NCI-H146 treated with DMSO at 0.1 percent for 48 hours (cell line): Measurements from ENCODE around the gene EIF4E2.

Experiments used
- DNase-seq: peaks from one replicate; lab custom pipeline; 2025; ENCODE audit not compliant: unreplicated experiment; lab: John Stamatoyannopoulos, UW

The EIF4E2 gene

DNA sequence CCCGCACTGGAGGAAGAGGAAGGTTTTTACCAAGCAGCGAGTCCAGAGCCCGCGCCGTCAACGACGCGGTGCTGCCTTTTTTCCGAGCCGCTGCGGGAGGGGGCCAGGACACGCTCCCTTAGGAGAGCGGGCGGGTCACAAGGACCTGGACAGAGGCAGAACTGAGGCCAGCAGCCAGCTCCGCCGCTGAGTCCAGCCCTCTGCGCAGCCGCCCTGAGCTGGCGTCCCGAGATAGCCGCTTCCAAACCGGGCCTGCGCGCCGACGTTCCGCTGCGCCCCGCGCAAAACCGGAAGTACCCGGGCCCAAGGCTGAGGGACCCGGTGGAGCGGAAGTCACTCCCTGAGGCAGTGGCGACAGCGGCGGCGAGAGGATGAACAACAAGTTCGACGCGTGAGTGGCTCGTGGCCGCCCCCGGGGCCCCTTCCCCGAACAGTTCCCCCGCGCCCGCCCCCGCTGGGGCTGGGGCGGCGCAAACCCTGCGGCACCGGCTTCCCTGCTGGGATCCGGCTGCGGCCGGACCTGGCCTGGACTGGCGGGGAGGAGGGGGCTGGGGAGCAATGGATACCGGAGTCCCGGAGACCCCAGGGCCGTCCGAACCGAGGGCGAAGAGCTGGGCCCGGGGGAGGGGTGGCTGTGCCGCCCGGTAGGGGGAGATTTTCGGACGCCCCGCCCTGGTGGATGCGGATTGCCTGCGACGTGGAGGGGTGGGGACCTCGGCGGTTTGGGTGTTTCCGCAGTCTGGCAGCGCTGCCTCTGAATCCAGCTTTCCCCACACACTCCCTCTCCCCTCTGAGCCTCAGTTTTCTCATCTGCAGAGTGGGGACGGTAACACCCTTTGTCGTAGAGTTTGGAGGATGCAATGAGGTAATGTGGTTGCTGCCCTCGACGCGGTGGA lies at the start of gene EIF4E2, which contains the start of gene TIGD1:
TSS of gene EIF4E2 (plus strand) at position 336 of the 896 bp plus-strand sequence. CDS start at position 372, 36 bp downstream.
TSS of gene TIGD1 (minus strand) at position 204 of the 896 bp plus-strand sequence. CDS start 675 bp downstream, outside the sequence.
- DNase-seq: peak; percentile 60

DNA sequence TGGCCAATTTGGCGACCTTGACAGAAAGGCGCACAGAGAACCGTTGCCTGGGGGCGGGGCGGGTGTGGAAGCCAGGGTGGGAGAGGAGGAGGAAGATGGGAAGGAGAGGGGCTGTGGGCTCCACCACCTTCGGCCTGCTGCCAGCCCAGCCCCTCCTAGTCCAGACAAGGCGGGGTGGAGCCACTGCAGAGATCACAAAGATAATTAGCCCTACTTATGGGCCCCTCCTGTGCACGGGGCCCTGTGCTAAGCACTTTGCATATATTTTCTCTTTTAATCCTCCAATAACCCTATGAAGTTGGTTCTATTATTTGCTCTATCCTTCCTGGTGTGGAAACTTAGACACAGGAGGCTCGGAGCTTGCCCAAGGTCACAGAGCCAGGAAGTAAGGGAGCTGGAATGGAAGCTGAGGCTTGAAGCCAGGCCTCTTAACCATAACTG lies 49.1 kb upstream of the EIF4E2 start:
- no peak for DNase-seq

DNA sequence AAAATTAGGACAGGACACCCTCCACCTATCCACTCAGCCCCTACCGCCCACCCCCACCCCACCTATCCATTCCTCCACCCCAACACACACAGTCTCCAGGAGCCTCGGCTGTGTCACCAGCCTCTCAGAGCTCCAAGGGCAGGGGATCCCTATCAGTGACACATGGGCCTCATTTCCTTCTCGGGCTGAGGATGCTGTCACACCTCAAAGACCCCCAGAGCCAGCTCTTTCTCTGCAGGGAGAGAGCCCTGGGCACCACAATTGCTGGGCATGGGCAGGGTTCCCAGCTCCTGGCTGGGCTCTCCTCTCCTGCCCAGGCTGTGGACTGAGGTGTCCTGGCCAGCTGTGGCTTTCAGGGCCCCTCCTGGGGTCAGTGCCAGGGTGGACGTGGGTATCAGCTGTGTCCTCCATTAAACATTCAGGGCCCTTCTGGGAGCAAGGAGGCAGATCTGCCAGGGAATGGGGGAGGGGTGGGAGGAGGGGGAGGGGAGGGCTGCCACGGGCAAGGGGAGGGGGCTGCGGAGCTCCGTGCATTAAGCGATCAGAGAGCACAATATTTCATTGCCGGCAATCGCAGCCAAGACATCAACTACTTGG lies 48.6 kb upstream of the EIF4E2 start:
- no peak for DNase-seq

DNA sequence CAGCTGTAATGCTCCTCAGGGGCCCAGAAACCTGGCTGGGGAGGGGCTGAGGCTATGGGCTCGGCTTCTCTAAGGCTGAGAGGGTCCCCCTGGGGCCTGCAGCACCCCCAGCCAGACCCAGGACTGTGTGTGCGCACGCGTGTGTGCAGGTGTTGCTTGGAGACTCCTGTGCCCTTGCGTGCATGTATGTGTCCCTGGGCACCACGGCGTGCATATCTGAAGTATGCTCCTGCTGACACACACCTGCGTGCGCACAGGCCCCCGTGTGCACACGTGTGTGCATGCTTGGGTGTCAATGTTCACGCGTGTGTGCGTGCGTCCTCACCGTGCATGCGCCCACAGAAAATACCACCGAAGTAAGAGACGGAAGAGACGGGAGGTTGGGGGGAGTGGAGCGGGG lies 48.0 kb upstream of the EIF4E2 start:
- no peak for DNase-seq

GRCh38 chr2:232502911-232503808 lies 47.3 kb upstream of the EIF4E2 start:
- DNase-seq: peak; percentile 12

- no peak for DNase-seq
Measured at GRCh38 chr2:232503809-232504323, 46.6 kb upstream of the EIF4E2 start.

DNA sequence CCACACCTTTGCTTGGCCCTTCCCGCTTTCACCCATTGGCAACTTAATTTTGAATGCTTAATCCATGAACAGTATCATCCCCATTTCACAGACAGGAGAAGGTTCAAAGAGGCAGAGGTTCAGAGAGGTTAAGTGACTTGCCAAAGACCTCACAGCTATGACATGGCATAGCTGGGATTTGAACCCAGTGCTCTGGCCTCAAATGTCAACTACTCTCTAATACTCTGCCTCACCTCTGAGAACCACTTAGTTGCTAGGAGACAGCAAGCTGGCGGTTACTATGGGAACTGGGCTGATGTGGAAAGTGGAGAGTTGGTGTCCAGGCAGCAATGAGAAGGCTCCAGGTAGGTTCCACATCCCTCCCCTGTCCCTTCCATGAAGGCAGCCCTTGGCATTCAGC lies 46.1 kb upstream of the EIF4E2 start:
- no peak for DNase-seq

- DNase-seq: no peak
Measured at GRCh38 chr2:232505856-232506255, 44.6 kb upstream of the EIF4E2 start.

DNA sequence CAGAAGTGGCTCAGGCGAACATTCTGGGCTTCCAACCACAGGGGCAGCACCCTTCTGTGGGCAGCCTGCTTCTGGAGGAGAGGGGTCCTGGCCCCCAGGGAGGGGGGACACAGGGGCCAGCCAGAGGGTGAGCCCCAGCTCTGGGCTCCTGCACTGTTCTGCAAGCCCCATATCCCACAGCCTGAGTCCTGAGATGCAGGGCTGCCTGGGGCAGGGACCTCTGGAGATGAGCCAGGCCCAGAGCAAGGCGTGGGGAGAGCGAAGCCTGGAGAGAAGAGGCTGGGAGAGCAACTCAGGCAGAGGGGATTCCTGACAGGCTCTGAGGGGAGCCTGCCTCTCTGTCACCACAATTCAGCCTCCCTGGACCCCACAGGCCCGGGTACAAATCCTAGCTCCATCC lies 43.8 kb upstream of the EIF4E2 start:
- DNase-seq: no peak

DNA sequence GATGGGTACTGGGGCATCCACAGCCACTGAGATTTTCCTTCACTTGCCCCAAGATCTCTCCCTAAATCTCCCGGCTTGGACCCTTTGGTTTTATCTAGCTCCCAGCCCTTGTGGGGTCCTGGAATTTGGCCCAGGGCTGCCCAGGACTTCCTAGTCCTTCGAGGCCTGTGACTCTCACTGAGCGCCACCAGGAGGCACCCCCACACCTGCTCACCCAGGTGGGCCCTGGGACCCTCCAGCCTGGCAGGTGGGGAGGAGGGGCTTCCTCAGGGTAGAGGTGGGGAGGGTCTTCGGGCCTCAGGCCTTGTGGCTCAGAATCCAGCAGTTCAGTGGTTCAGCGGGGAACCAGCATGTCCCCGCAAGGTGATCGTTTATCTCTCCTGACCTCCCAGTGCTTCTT lies 42.2 kb upstream of the EIF4E2 start:
- no peak for DNase-seq

- no peak for DNase-seq
Measured at GRCh38 chr2:232511336-232511890, 39.1 kb upstream of the EIF4E2 start.

- no peak for DNase-seq
Measured at GRCh38 chr2:232512602-232513001, 37.9 kb upstream of the EIF4E2 start.

- DNase-seq: no peak
Measured at GRCh38 chr2:232513353-232513752, 37.1 kb upstream of the EIF4E2 start.

DNA sequence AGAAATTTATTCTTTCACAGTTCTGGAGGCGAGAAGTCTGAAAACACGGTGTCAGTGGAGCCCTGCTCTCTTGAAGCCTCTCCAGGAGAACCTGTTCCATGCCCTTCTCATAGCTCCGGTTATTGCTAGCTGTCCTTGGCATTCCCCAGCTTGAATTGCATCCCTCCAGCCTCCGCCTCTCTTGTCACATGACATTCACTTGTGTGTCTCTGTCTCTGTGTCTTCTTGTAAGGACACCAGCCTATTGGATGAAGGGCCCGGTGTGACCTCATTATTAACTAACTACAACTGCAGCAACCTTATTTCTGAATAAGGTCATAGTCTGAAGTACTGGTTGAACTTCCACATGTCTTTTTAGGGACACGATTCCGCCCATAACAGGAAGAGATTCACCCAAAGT lies 34.9 kb upstream of the EIF4E2 start:
- DNase-seq: no peak

DNA sequence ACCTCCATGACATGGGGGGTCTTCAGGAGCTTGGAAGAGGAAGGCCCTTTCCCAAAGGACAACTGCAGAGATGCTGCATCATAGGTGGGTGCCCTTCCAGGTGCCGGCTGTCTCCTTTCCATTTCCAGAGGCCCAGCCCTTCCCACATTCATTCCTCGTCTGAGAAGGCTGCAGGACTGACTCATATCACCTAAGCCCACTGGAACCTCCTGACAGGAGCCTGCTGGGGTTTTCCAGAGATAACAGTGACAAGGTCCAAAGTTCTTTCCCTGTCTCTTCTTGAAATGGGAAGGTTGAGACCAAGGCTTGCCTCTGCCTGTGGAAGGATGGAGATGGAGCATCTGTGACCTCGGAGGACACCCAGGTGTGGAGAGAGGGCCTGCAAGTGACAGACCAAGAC lies 33.9 kb upstream of the EIF4E2 start:
- no peak for DNase-seq

DNA sequence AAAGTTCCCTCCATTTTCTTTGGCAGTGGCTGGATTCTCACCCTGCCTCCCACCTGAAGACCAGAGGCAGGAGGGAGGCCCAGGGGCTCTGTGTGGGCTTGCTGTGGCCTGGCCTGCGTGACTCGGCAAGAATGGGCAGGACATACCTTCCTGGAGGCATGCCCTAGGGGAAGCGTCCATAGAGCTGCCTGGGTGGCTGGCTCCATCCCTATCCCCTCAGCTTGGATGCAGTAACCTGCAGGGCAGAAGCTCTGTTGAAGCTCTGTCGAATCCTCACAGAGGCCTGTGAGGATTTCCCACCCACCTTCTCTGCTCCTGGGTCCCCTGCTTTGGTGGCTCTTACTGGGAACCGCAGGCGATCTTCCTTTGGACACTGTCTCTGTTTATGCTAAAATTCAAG lies 31.6 kb upstream of the EIF4E2 start:
- no peak for DNase-seq

DNA sequence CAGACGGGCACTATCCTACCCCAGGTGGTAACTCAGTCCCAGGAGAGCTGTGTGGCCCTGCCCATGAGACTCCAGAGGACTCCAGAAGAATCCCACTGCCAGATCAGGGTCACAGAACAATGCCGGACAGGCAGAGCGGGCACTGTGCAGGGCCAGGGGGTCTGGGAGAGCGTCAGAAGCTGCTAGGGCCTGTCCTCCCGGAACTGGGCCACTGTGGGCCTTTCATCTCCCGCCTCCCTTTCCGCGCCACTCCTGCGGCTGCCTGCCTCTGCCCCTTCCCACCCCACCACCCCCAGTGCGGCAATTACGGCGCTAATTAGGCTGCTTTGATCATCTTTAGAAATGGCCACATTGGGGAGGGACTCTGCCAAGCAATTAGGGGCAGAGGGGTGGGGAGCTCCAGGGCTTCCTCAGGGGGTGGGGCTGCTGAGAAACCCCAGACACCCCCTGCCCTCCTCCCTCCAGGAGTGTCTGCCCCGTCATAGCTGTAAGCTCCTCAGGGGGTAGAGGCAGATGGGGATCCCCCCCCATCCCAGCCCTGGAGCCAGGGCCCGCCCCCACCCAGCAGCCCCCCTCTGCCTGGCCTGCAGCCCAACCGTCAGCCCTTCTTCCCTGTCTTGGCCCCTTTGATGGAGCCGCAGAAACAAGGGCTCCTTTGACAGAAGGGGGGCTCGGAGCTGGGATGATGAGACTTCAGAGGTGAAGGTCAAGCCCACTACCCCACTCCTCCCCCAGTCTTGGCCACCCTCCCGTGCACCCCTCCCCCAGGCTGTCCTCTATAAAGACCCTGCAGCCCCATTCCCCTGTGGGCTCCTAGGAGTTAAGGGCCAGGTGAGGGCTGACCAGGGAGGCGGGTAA lies 30.7 kb upstream of the EIF4E2 start, which contains the start of gene PRSS56:
TSS of gene PRSS56 (plus strand) at position 808 of the 858 bp plus-strand sequence. CDS start 211 bp downstream, outside the sequence.
- no peak for DNase-seq

GRCh38 chr2:232520489-232520888 lies 30.0 kb upstream of the EIF4E2 start:
- DNase-seq: no peak

GRCh38 chr2:232521098-232521497 lies 29.4 kb upstream of the EIF4E2 start:
- no peak for DNase-seq
